Epithelial cell of proximal tubule (primary cell): Measurements from ENCODE around the gene KSR2. TPM values are rescaled to one million over a fixed set of nuclear protein-coding genes. Genes with fewer than 3 reads are reported as not detected.

Experiments used
- DNase-seq: peaks from one replicate; pipeline ENCODE4 v3.0.0-alpha.2; 2011; ENCODE audit warnings: low read depth
- H3K4me3 ChIP-seq: 2 replicates; pipeline ENCODE4 v1.5.1; 2011; ENCODE audit warnings: low read depth, mild to moderate bottlenecking, low read length
- total RNA-seq: library from RNA; depleted of rRNA; stranded (reverse); fragments of >200 nt; gene quantifications from 2 replicates; pipeline ENCODE4 v1.2.3, GENCODE V29; 2015
- TF ChIP-seq, protein P1 (sequence below): conservative IDR thresholded peaks from 2 replicates; pipeline ENCODE4 v1.5.1; 2012; ENCODE audit warnings: low read depth, mild to moderate bottlenecking, low read length

The KSR2 gene
- total RNA-seq, 1 donor from 2014 or later: 0.29 TPM

DNA sequence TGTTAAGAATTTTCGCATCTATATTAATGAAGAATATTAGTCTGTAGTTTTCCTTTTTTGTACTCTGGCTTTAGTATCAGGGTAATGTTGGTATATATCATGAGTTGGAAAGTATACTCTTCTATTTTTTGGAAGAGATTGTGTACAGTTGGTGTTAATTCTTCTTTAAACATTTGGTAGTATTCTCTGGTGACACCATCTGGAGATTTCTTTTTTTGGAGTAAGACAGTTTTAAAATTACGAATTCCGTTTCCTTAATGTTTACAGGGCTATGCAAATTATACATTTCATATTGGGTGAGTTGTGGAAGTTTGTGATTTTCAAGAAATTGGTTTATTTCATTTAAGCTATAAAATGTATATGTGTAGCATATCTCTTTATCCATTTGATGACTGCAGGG, 423.6 kb downstream of the KSR2 start:
- DNase-seq: no peak
- H3K4me3 ChIP-seq: no peak overlapping the region
- TF ChIP-seq, protein P1, sequence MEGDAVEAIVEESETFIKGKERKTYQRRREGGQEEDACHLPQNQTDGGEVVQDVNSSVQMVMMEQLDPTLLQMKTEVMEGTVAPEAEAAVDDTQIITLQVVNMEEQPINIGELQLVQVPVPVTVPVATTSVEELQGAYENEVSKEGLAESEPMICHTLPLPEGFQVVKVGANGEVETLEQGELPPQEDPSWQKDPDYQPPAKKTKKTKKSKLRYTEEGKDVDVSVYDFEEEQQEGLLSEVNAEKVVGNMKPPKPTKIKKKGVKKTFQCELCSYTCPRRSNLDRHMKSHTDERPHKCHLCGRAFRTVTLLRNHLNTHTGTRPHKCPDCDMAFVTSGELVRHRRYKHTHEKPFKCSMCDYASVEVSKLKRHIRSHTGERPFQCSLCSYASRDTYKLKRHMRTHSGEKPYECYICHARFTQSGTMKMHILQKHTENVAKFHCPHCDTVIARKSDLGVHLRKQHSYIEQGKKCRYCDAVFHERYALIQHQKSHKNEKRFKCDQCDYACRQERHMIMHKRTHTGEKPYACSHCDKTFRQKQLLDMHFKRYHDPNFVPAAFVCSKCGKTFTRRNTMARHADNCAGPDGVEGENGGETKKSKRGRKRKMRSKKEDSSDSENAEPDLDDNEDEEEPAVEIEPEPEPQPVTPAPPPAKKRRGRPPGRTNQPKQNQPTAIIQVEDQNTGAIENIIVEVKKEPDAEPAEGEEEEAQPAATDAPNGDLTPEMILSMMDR: no peak

DNA sequence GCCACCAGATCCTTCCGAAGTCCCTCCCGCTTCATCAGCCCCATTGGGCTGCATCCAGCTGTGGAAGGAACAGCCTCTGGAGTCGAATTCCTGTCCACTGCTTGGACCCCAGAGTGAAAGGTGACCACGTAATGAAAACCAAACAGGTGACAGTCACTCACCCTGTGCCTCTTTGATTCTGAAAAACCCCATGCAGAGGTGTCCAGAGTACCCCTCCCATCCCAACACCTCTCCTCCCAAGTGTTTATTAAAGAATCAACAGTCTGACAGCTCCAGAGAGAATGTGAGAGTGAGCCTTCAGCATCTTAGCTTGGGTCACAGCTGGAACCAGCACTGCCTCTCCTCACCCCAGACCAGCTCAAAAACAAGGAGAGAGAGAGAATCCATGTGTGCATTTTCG, 428.8 kb downstream of the KSR2 start:
- TF ChIP-seq, protein P1: no peak
- DNase-seq: no peak
- no peak overlapping the region for H3K4me3 ChIP-seq

DNA sequence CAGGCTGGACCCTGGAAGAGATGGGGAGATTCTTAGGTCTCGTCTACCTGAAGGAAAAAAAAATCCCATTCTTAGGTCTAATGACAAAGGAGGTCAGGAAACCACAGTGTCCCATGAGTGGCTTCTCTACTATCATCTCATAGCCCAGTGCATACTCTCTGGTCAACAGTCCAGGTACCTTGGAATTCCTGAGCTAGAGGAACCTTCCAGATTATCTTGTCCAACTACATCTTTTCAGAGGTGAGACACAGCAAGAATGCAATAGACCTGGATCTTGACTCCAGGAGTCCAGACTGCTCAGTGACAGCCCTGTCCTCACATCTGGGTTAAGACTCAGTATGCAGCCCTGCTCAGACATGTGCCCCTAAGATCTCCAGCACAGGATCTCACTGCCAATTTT, 429.9 kb downstream of the KSR2 start:
- TF ChIP-seq, protein P1: no peak
- no peak overlapping the region for H3K4me3 ChIP-seq
- no peak for DNase-seq

DNA sequence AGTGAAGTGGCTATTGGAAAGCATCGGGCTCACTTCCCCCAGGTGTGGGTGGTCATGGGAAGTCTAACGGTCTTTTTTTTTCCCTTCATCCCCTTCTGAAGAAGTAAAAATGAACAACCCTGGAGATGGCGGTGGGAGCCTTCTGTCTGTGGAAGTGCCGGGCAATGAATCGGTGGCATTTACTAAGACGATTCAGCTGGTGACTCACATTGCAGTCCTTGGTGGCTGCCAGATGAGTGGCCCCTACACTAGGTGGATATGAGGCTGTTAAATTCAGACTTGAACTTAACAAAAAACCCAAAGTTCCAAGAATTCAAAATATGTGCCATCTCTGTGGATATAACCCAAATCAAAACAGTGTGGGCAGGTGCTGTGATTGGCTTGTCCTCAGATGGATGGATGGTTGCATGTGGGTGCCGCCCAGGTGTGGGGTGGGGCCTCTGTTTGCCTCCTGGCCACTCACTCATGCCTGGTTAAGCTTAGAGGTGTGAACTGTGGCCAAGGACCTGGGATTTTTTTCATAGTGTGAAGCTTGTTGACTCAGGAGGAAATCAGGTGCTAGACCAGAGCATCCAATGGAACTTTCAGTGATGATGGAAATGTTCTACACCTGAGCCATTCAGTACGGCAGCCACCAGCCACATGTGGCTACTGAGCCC, 430.6 kb downstream of the KSR2 start:
- H3K4me3 ChIP-seq: no peak overlapping the region
- TF ChIP-seq, protein P1: no peak
- DNase-seq: no peak

DNA sequence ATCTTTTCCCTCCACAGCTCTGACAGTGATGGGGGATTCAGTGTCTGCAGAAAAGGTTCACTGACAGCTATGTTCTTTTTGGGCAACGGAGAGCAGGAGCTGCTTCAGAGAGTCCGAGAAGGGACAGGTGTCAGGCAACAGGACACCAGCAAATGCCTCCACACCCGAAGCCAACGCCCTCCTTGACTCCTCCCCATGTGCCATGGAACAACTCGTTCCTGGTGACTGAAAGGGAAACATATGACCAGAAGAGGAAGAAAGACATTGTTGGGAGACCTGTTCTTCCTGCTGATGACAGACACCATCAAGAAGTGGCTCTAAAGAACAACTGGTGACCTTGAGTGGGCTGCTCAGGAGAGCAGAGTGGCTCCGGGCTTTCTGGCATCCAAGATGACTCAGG, 435.1 kb downstream of the KSR2 start:
- no peak overlapping the region for H3K4me3 ChIP-seq
- TF ChIP-seq, protein P1: no peak
- no peak for DNase-seq

DNA sequence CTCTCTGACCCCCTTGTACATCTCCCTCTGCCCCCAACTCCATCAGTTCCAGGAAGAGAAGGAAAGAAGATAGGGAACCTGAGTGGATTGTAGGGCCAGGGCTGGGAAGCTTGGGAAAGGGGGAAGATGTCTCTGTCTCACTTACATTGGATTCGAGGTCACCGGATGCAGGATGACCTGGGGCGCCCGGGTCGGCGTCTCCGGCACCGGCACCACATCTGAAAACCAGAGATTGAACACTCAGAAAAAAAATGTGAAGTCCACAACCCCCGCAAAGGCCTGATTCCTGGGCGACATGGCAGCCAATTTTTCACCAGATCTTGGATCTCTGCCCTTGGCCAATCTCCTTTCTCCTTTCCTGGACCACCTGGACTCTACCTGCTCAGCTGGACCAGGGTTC, 438.0 kb downstream of the KSR2 start:
- H3K4me3 ChIP-seq: no peak overlapping the region
- no peak for DNase-seq
- TF ChIP-seq, protein P1: no peak

DNA sequence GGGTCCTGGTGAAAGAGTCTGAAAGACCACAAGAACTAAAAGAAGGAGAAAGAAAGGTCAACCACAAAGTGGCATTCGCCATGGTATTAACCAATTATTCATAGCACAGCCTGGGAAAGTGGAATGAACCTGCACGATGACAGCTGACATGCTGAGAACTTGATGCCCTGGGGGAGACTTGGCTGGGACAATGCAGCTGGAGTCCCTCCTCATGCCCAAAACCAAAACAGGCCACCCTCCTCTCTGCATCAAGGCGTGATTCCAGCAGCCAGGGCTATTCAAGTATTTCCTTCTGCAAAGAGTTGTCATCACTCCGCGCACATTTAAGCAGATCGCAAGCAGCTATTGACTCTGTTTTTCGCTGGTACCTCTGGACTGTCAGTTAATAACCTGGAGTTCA, 440.3 kb downstream of the KSR2 start:
- TF ChIP-seq, protein P1: no peak
- DNase-seq: no peak
- H3K4me3 ChIP-seq: no peak overlapping the region
